Measurements from ENCODE around the gene LRRC36. TPM values are rescaled to one million over a fixed set of nuclear protein-coding genes. Genes with fewer than 3 reads are reported as not detected.

Gene LRRC36
- total and polyA plus RNA-seq, 9 of the 15 experiments (the other 6 are each of a cell fraction or from before 2014, with no cell fraction given), result 0.09 to 0.40 (median 0.17) TPM; not detected in 1

DNA sequence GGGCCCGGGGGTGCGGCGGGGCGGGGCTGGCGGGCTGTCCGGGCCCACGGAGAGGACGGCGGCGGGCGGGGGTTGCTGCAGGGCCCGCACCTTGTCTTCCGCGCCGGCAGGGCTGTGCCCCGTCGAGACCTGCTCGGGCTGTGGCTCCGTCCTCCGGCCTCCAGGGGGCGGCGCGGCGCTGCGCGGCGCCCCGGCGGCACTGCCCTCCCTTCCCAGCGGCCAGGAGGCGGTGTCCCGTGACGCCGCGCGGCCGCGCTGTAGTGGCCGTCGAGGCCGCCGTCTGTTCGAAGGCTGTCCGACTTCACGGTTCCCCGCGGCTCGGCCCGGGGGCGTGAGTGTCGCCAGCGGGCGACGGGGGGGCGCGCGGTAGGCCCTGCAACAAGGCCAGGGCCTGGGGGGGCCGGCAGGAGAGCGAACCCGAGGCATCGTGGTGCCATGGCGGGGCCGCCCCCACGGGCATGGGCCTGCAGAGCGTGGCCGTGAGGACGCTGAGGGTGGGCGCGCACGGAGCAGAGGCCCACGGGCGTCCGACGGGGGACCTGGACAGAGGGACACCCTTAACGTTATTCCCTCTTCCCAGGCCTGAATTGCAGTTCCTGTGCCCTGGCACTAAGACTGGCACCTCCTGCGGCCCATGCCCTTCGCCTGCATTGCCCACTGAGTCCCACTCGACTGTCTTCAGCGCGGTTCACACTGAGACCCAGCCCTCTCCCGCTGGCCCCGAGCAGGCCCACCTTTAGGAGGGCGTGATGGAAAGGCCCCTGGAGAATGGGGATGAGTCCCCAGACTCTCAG lies 47.1 kb upstream of the LRRC36 start, which contains the start of gene PLEKHG4 (continued):
- TF ChIP-seq, protein P1, sequence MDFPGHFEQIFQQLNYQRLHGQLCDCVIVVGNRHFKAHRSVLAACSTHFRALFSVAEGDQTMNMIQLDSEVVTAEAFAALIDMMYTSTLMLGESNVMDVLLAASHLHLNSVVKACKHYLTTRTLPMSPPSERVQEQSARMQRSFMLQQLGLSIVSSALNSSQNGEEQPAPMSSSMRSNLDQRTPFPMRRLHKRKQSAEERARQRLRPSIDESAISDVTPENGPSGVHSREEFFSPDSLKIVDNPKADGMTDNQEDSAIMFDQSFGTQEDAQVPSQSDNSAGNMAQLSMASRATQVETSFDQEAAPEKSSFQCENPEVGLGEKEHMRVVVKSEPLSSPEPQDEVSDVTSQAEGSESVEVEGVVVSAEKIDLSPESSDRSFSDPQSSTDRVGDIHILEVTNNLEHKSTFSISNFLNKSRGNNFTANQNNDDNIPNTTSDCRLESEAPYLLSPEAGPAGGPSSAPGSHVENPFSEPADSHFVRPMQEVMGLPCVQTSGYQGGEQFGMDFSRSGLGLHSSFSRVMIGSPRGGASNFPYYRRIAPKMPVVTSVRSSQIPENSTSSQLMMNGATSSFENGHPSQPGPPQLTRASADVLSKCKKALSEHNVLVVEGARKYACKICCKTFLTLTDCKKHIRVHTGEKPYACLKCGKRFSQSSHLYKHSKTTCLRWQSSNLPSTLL (IDR thresholded peaks at IDR 0.05), result no peak
- no peak for TF ChIP-seq FOXA3 (CRISPR knock-in tag; conservative IDR thresholded peaks at IDR 0.05 in 1 of 2, IDR thresholded peaks at IDR 0.05 in 1 of 2)
- peak; percentile 93 for TF ChIP-seq HMGN3 (IDR thresholded peaks at IDR 0.05; ENCODE audit: borderline replicate concordance, extremely low read depth, insufficient read length, low read depth, low read length)
- no peak for TF ChIP-seq ZEB2 (IDR thresholded peaks at IDR 0.05)
- no peak for TF ChIP-seq ZNF507 (tag; conservative IDR thresholded peaks at IDR 0.05)
- peak; percentile 8; the same call in 1 of the 2 replicates for TF ChIP-seq EP300 (IDR thresholded peaks at IDR 0.05; ENCODE audit: low read length)
- no peak for TF ChIP-seq RHOXF2B (CRISPR knock-in tag; conservative IDR thresholded peaks at IDR 0.05)
- no peak for TF ChIP-seq MXI1 (IDR thresholded peaks at IDR 0.05; ENCODE audit: low read depth, low read length)
- TF ChIP-seq PURB (CRISPR knock-in tag; IDR thresholded peaks at IDR 0.05; ENCODE audit: low read depth), result no peak
- TF ChIP-seq MCM7 (IDR thresholded peaks at IDR 0.05), result no peak
- TF ChIP-seq SMARCC2 (IDR thresholded peaks at IDR 0.05; ENCODE audit: low read depth), result no peak
- TF ChIP-seq, protein P2, sequence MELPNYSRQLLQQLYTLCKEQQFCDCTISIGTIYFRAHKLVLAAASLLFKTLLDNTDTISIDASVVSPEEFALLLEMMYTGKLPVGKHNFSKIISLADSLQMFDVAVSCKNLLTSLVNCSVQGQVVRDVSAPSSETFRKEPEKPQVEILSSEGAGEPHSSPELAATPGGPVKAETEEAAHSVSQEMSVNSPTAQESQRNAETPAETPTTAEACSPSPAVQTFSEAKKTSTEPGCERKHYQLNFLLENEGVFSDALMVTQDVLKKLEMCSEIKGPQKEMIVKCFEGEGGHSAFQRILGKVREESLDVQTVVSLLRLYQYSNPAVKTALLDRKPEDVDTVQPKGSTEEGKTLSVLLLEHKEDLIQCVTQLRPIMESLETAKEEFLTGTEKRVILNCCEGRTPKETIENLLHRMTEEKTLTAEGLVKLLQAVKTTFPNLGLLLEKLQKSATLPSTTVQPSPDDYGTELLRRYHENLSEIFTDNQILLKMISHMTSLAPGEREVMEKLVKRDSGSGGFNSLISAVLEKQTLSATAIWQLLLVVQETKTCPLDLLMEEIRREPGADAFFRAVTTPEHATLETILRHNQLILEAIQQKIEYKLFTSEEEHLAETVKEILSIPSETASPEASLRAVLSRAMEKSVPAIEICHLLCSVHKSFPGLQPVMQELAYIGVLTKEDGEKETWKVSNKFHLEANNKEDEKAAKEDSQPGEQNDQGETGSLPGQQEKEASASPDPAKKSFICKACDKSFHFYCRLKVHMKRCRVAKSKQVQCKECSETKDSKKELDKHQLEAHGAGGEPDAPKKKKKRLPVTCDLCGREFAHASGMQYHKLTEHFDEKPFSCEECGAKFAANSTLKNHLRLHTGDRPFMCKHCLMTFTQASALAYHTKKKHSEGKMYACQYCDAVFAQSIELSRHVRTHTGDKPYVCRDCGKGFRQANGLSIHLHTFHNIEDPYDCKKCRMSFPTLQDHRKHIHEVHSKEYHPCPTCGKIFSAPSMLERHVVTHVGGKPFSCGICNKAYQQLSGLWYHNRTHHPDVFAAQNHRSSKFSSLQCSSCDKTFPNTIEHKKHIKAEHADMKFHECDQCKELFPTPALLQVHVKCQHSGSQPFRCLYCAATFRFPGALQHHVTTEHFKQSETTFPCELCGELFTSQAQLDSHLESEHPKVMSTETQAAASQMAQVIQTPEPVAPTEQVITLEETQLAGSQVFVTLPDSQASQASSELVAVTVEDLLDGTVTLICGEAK (IDR thresholded peaks at IDR 0.05), result peak; percentile 53
- TF ChIP-seq, protein P2 (CRISPR knock-in tag; IDR thresholded peaks at IDR 0.05), result no peak
- TF ChIP-seq, protein P3, sequence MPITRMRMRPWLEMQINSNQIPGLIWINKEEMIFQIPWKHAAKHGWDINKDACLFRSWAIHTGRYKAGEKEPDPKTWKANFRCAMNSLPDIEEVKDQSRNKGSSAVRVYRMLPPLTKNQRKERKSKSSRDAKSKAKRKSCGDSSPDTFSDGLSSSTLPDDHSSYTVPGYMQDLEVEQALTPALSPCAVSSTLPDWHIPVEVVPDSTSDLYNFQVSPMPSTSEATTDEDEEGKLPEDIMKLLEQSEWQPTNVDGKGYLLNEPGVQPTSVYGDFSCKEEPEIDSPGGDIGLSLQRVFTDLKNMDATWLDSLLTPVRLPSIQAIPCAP (CRISPR knock-in tag; IDR thresholded peaks at IDR 0.05; ENCODE audit: borderline replicate concordance), result no peak

Measured in K562 (cell line).